ENCODE data around the gene TP53TG3F.
"Not testable (repeated sequence)": the region's sequence is repeated elsewhere in the genome, so short reads cannot be mapped to it uniquely, and the experiment has no call there.

The TP53TG3F gene

GRCh38 chr16:33459312-33459711 is at the start of gene TP53TG3F:
TSS of gene TP53TG3F (plus strand) at chr16:33459612. CDS start at chr16:33459680, 68 bp downstream.
- not testable (repeated sequence) for DNase-seq (ENCODE audit: low read depth)

GRCh38 chr16:33491611-33492010 is 32.2 kb downstream of the TP53TG3F start:
- DNase-seq (ENCODE audit: low read depth) = not testable (repeated sequence)

GRCh38 chr16:33507231-33507630 is 47.8 kb downstream of the TP53TG3F start:
- DNase-seq (ENCODE audit: low read depth) = not testable (repeated sequence)

GRCh38 chr16:33509070-33509469 is 49.7 kb downstream of the TP53TG3F start:
- not testable (repeated sequence) for DNase-seq (ENCODE audit: low read depth)

GRCh38 chr16:33509906-33510305 is 50.5 kb downstream of the TP53TG3F start:
- not testable (repeated sequence) for DNase-seq (ENCODE audit: low read depth)

Data from stimulated activated CD4-positive, alpha-beta T cell treated with anti-CD3 and anti-CD28 coated beads, Interleukin-2, amount 100 ng/mL, for 4 hours (primary cell).